GM23338 (cell line): ENCODE results near the gene ENOX1. TPM values are rescaled to one million over a fixed set of nuclear protein-coding genes. Genes with fewer than 3 reads are reported as not detected.

ENCODE experiments used
- ATAC-seq: fragments of 200-7000 bp; cut with Tn5 transposase; 3 replicates; pipeline ENCODE4 v1.9.1; 2020
- DNase-seq: peaks from one replicate; pipeline ENCODE4 v3.0.0-alpha.2; 2015; ENCODE audit warnings: low spot score
- H2AFZ ChIP-seq: fragments of 200-600 bp; sonication (generic); 2 replicates; pipeline ENCODE4 v1.8.0; 2016; ENCODE audit warnings: antibody characterized with exemption, mild to moderate bottlenecking, moderate library complexity
- H3F3A ChIP-seq: fragments of 200-600 bp; sonication (generic); replicated peaks from 2 replicates; pipeline ENCODE4 v1.8.0; 2017; ENCODE audit warnings: antibody characterized with exemption, mixed run types, low read depth
- H3K27ac ChIP-seq: fragments of 200-600 bp; sonication (generic); 2 replicates; pipeline ENCODE4 v1.6.1; 2016; ENCODE audit warnings: low read depth
- H3K27me3 ChIP-seq: fragments of 200-600 bp; sonication (generic); 2 replicates; pipeline ENCODE4 v1.8.0; 2016; ENCODE audit warnings: mild to moderate bottlenecking, mixed run types, moderate library complexity; ENCODE audit not compliant: insufficient read depth
- H3K36me3 ChIP-seq: fragments of 200-600 bp; sonication (generic); 2 replicates; pipeline ENCODE4 v1.8.0; 2016; ENCODE audit warnings: mild to moderate bottlenecking; ENCODE audit not compliant: insufficient read depth
- H3K4me1 ChIP-seq: fragments of 200-600 bp; sonication (generic); 2 replicates; pipeline ENCODE4 v1.8.0; 2016; ENCODE audit warnings: mild to moderate bottlenecking, moderate library complexity; ENCODE audit not compliant: insufficient read depth
- H3K4me2 ChIP-seq: fragments of 200-600 bp; sonication (generic); 2 replicates; pipeline ENCODE4 v1.7.1; 2017; ENCODE audit warnings: mixed run types
- H3K4me3 ChIP-seq: fragments of 200-600 bp; sonication (generic); 2 replicates; pipeline ENCODE4 v1.6.1; 2016; ENCODE audit warnings: mixed run types
- H3K79me2 ChIP-seq: fragments of 200-600 bp; sonication (generic); replicated peaks from 2 replicates; pipeline ENCODE4 v1.8.0; 2017; ENCODE audit warnings: mild to moderate bottlenecking; ENCODE audit not compliant: insufficient read depth
- H3K9me2 ChIP-seq: fragments of 200-600 bp; sonication (generic); 2 replicates; pipeline ENCODE4 v1.8.0; 2017; ENCODE audit not compliant: insufficient read depth
- H4K20me1 ChIP-seq: fragments of 200-600 bp; sonication (generic); replicated peaks from 2 replicates; pipeline ENCODE4 v1.8.0; 2017; ENCODE audit warnings: mild to moderate bottlenecking; ENCODE audit not compliant: insufficient read depth
- H3K27ac Mint-ChIP-seq: 2 replicates; pipeline ENCODE4 v1.8.0; 2020; ENCODE audit warnings: inconsistent platforms, mild to moderate bottlenecking, moderate library complexity, mixed read lengths
- H3K27me3 Mint-ChIP-seq: 3 replicates; pipeline ENCODE4 v1.8.0; 2022; ENCODE audit warnings: low read depth, mild to moderate bottlenecking, moderate library complexity, mixed read lengths, inconsistent platforms; ENCODE audit not compliant: insufficient read depth, poor library complexity
- H3K36me3 Mint-ChIP-seq: 3 replicates; pipeline ENCODE4 v1.8.0; 2021; ENCODE audit warnings: low read depth, mild to moderate bottlenecking, inconsistent platforms, moderate library complexity, mixed read lengths
- H3K4me1 Mint-ChIP-seq: 3 replicates; pipeline ENCODE4 v1.8.0; 2020; ENCODE audit warnings: mild to moderate bottlenecking, inconsistent platforms, mixed read lengths
- H3K4me3 Mint-ChIP-seq: 3 replicates; pipeline ENCODE4 v1.8.0; 2021; ENCODE audit warnings: moderate library complexity, mild to moderate bottlenecking, inconsistent platforms, mixed read lengths
- H3K9me3 Mint-ChIP-seq: 3 replicates; pipeline ENCODE4 v1.8.0; 2020; ENCODE audit warnings: moderate library complexity, mild to moderate bottlenecking, inconsistent platforms, mixed read lengths
- CTCF ChIP-seq, 2 experiments: fragments of 200-600 bp in 1 of 2; sonication (generic) in 1 of 2; conservative IDR thresholded peaks; 2 replicates each; pipeline versions ENCODE4 v1.5.1 to v1.6.1; 2016 to 2017; ENCODE audit warnings: antibody characterized with exemption in 2 of 2, low read depth in 2 of 2, mild to moderate bottlenecking in 2 of 2, moderate library complexity in 1 of 2
- EZH2phosphoT487 ChIP-seq: fragments of 200-600 bp; sonication (generic); IDR thresholded peaks from one replicate; pipeline ENCODE4 v1.8.1; 2018; ENCODE audit warnings: antibody characterized with exemption; ENCODE audit not compliant: unreplicated experiment
- JUNB ChIP-seq: IDR thresholded peaks from one replicate; pipeline ENCODE4 v1.6.1; 2016; ENCODE audit warnings: antibody characterized with exemption; ENCODE audit not compliant: unreplicated experiment
- NANOG ChIP-seq: IDR thresholded peaks from 2 replicates; pipeline ENCODE4 v1.6.1; 2016; ENCODE audit warnings: antibody characterized with exemption, borderline replicate concordance
- REST ChIP-seq: IDR thresholded peaks from one replicate; pipeline ENCODE4 v1.6.1; 2018; ENCODE audit warnings: antibody characterized with exemption; ENCODE audit not compliant: unreplicated experiment
- ZNF114 ChIP-seq: fragments of 250-450 bp; sonication (Bioruptor Pico); IDR thresholded peaks from 2 replicates; pipeline ENCODE4 v1.5.0; 2020; ENCODE audit warnings: mild to moderate bottlenecking, moderate library complexity
- ZNF331 ChIP-seq: fragments of 250-450 bp; sonication (Bioruptor Pico); IDR thresholded peaks from 2 replicates; pipeline ENCODE4 v1.5.0; 2020; ENCODE audit warnings: low read depth, mild to moderate bottlenecking, moderate library complexity
- ZNF462 ChIP-seq: fragments of 250-450 bp; sonication (Bioruptor Pico); IDR thresholded peaks from 2 replicates; pipeline ENCODE4 v1.5.0; 2020; ENCODE audit warnings: mild to moderate bottlenecking, moderate library complexity
- polyA plus RNA-seq: library from polyadenylated mRNA; unstranded; fragments of >200 nt; fragmentation: Nextera tagmentation; extraction: Ambion mirVana; gene quantifications from 2 replicates; pipeline ENCODE4 v1.2.1, GENCODE V29; 2016
- total RNA-seq: library from RNA; depleted of rRNA; stranded (reverse); fragments of >200 nt; shearing (Covaris generic); gene quantifications from 2 replicates; pipeline ENCODE4 v1.2.3, GENCODE V29; 2014

Gene ENOX1
- total and polyA plus RNA-seq, 2 experiments from 2014 or later = 0.66 to 0.81 TPM

- Mint-ChIP-seq H3K27ac (peak overlapping the region; percentile 46), H3K36me3 (no peaks in the 10 kb centered on the region), H3K9me3 (no peaks in the 10 kb centered on the region), H3K4me1 (peaks cover 18% of the 10 kb centered on the region), H3K27me3 (peaks cover 2% of the 10 kb centered on the region), H3K4me3 (no peak overlapping the region)
- Histone ChIP-seq H3F3A (no peaks in the 10 kb centered on the region), H3K27me3 (no peaks in the 10 kb centered on the region), H4K20me1 (no peaks in the 10 kb centered on the region), H3K4me1 (peaks cover 4% of the 10 kb centered on the region; the same call in 1 of the 2 replicates), H3K79me2 (no peaks in the 10 kb centered on the region), H3K9me2 (no peaks in the 10 kb centered on the region), H3K4me3 (no peak overlapping the region), H3K36me3 (no peaks in the 10 kb centered on the region), H3K4me2 (peak overlapping the region; percentile 6; the same call in 1 of the 2 replicates), H2AFZ (0 out of 2 replicates have a peak overlapping the region, but pooled peaks have one; percentile 10), H3K27ac (no peak overlapping the region)
- peak; percentile 76 for ATAC-seq
- no peak for TF ChIP-seq JUNB
- TF ChIP-seq ZNF114 (CRISPR knock-in tag) = no peak
- TF ChIP-seq CTCF (conservative IDR thresholded peaks at IDR 0.05; ENCODE audit: low read depth in 2 of 2) = peak in 1 of 2 experiments; percentile 41; a peak in 2 of 4 replicates
- TF ChIP-seq EZH2phosphoT487 = no peak
- TF ChIP-seq REST = no peak
- no peak for TF ChIP-seq ZNF331 (CRISPR knock-in tag)
- no peak for TF ChIP-seq ZNF462 (CRISPR knock-in tag)
- no peak for TF ChIP-seq NANOG
- peak; percentile 18 for DNase-seq
These were observed 345.3 kb downstream of the ENOX1 start for GRCh38 chr13:43441464-43441863.
